K562 (cell line): ENCODE data around the gene ERC2. TPM values are rescaled to one million over a fixed set of nuclear protein-coding genes. Genes with fewer than 3 reads are reported as not detected.

Source experiments
- ATAC-seq: fragments of 200-7000 bp; cut with Tn5 transposase; 3 replicates; pipeline ENCODE4 v1.9.1; 2020; ENCODE audit warnings: moderate library complexity
- BruUV-seq: library from RNA; stranded (reverse); fragments of 400-500 nt; replicated peaks from 2 replicates; lab custom pipeline; 2021; lab: Mats Ljungman, UMichigan
- CTCF ChIA-PET: fragments of 300-600 bp; formaldehyde crosslinking; extraction: SDS; loops from one replicate; lab custom pipeline; 2021; ENCODE audit warnings: low intra/inter-chr PET ratio; lab: Yijun Ruan, JAX
- POLR2A ChIA-PET: fragments of 300-600, 350-650 bp; sonication (Branson Sonifier 250); formaldehyde crosslinking; extraction: SDS; loops from one replicate; lab custom pipeline; 2021; ENCODE audit warnings: antibody characterized with exemption, inconsistent platforms; lab: Yijun Ruan, JAX
- DNase-seq, 4 experiments: peaks; one replicate each; pipeline versions ENCODE4 v3.0.0 to v3.0.0-alpha.2; 2011 to 2018; ENCODE audit warnings: low spot score in 3 of 4, mixed read lengths in 3 of 4; ENCODE audit errors: extremely low read depth in 1 of 4
- FAIRE-seq: peaks from 2 replicates; lab custom pipeline; 2011; peaks lifted over from hg19 to GRCh38; lab: Jason Lieb, UNC
- H2AFZ ChIP-seq: 2 replicates; pipeline ENCODE4 v1.6.0; 2011; ENCODE audit warnings: low read depth, low read length, control low read depth, inconsistent platforms
- H3K27ac ChIP-seq: fragments of 200-600 bp; 3 replicates; pipeline ENCODE4 v1.8.0; 2011; ENCODE audit warnings: low read depth, mild to moderate bottlenecking, control low read depth, inconsistent platforms, low read length, moderate library complexity, mixed read lengths; ENCODE audit errors: extremely low read depth
- H3K27me3 ChIP-seq, 2 experiments: fragments of 300-600 bp in 1 of 2; 2 replicates in 1 of 2; 3 replicates in 1 of 2; pipeline versions ENCODE4 v1.6.0 to v1.8.0; 2011; ENCODE audit warnings: inconsistent platforms in 2 of 2, low read length in 2 of 2, mild to moderate bottlenecking in 1 of 2, mixed read lengths in 1 of 2, moderate library complexity in 1 of 2; ENCODE audit not compliant: control insufficient read depth in 2 of 2, insufficient read depth in 2 of 2
- H3K36me3 ChIP-seq: fragments of 300-600 bp; 3 replicates; pipeline ENCODE4 v1.8.0; 2011; ENCODE audit warnings: mild to moderate bottlenecking, low read length, inconsistent platforms; ENCODE audit not compliant: control insufficient read depth, insufficient read depth
- H3K4me1 ChIP-seq, 2 experiments: fragments of 200-600 bp in 1 of 2; replicated peaks in 1 of 2; 2 replicates in 1 of 2; 3 replicates in 1 of 2; pipeline versions ENCODE4 v1.5.1 to v1.8.0; 2011; ENCODE audit warnings: inconsistent platforms in 2 of 2, low read length in 2 of 2, mild to moderate bottlenecking in 1 of 2, mixed read lengths in 1 of 2, moderate library complexity in 1 of 2; ENCODE audit not compliant: control insufficient read depth in 2 of 2, insufficient read depth in 2 of 2
- H3K4me2 ChIP-seq: 2 replicates; pipeline ENCODE4 v1.6.1; 2011; ENCODE audit warnings: low read length, control low read depth, inconsistent platforms, mixed read lengths; ENCODE audit not compliant: insufficient read depth
- H3K4me3 ChIP-seq: fragments of 200-600 bp; sonication (generic), shearing (Covaris generic); 2 replicates; pipeline ENCODE4 v1.5.1; 2016; ENCODE audit warnings: control low read depth, inconsistent platforms
- H3K79me2 ChIP-seq: fragments of 200-600 bp; 3 replicates; pipeline ENCODE4 v1.8.0; 2011; ENCODE audit warnings: low read length, inconsistent platforms; ENCODE audit not compliant: control insufficient read depth, insufficient read depth
- H3K9ac ChIP-seq, 2 experiments: 2 replicates each; pipeline versions ENCODE4 v1.6.0 to v1.6.1; 2011; ENCODE audit warnings: low read depth in 2 of 2, low read length in 2 of 2, control low read depth in 1 of 2, inconsistent platforms in 1 of 2, mild to moderate bottlenecking in 1 of 2, mixed read lengths in 1 of 2; ENCODE audit not compliant: insufficient read depth in 1 of 2
- H3K9me1 ChIP-seq: one replicate; pipeline ENCODE4 v1.6.0; 2011; ENCODE audit warnings: inconsistent platforms, mild to moderate bottlenecking, low read length, moderate library complexity; ENCODE audit not compliant: control insufficient read depth, insufficient read depth
- H3K9me3 ChIP-seq: replicated peaks from 2 replicates; pipeline ENCODE4 v1.5.1; 2011; ENCODE audit warnings: low read depth, low read length, inconsistent platforms; ENCODE audit not compliant: control insufficient read depth, insufficient read depth
- H4K20me1 ChIP-seq: replicated peaks from 2 replicates; pipeline ENCODE4 v1.6.1; 2011; ENCODE audit warnings: low read length, inconsistent platforms, mixed read lengths; ENCODE audit not compliant: control insufficient read depth, insufficient read depth
- WGBS: fragments of 100-300 bp; shearing (Covaris generic); methylation state at CpG from one replicate; pipeline ENCODE4 v1.1.6; 2016; ENCODE audit warnings: low coverage, mixed read lengths; ENCODE audit not compliant: insufficient coverage; ENCODE audit errors: missing lambda C conversion rate; 5-methylcytosine and 5-hydroxymethylcytosine counted together
- in situ Hi-C: fragments of 300-500 bp; cut with MboI; formaldehyde crosslinking; loops from 4 replicates; pipeline ENCODE4 v1.15.0; 2018; ENCODE audit warnings: inconsistent platforms, mixed read lengths
- intact Hi-C: fragments of 100-400 bp; cut with micrococcal nuclease; formaldehyde crosslinking; loops from 2 replicates; pipeline ENCODE4 v1.14.2; 2022
- polyA plus RNA-seq, 8 experiments: library from polyadenylated mRNA; depleted of rRNA in 4 of 8; stranded (reverse) in 5 of 8; unstranded in 3 of 8; fragments of >200 nt; fragmentation: Nextera tagmentation in 2 of 8; fragmentation: Illumina TruSeq in 1 of 8; extraction: Ambion mirVana in 2 of 8; extraction: Trizol in 1 of 8; gene quantifications; 2 replicates each; pipeline versions ENCODE4 v1.2.1 to v1.2.3, GENCODE V29; 2011 to 2014; ENCODE audit warnings: inconsistent platforms in 1 of 8, missing spikeins in 1 of 8
- total RNA-seq, 7 experiments: library from RNA; depleted of rRNA in 6 of 7; stranded (reverse); fragments of >200 nt in 6 of 7; fragmentation: Illumina TruSeq in 2 of 7; extraction: Trizol in 2 of 7; gene quantifications; 2 replicates each; pipeline versions ENCODE4 v1.2.1 to v1.2.3, GENCODE V29; 2011 to 2021; ENCODE audit warnings: low replicate concordance in 1 of 7
- TF ChIP-seq, protein P1 (sequence below), 2 experiments: fragments of 450-650 bp in 1 of 2; sonication (generic) in 1 of 2; formaldehyde crosslinking in 1 of 2; IDR thresholded peaks; 2 replicates each; pipeline versions ENCODE4 v1.7.1 to v1.9.0; 2016 to 2022; ENCODE audit warnings: inconsistent platforms in 1 of 2, mild to moderate bottlenecking in 1 of 2, missing genetic modification reagents in 1 of 2
- TF ChIP-seq, protein P2 (sequence below): fragments of 250-450 bp; sonication (Bioruptor Pico); IDR thresholded peaks from 2 replicates; pipeline ENCODE4 v1.8.0; 2022; ENCODE audit warnings: moderate library complexity, mild to moderate bottlenecking, inconsistent platforms

Gene ERC2
- total and polyA plus RNA-seq, 9 of the 15 experiments (the other 6 are each of a cell fraction or from before 2014, with no cell fraction given): 0.04 to 0.18 (median 0.07) TPM; not detected in 2

DNA sequence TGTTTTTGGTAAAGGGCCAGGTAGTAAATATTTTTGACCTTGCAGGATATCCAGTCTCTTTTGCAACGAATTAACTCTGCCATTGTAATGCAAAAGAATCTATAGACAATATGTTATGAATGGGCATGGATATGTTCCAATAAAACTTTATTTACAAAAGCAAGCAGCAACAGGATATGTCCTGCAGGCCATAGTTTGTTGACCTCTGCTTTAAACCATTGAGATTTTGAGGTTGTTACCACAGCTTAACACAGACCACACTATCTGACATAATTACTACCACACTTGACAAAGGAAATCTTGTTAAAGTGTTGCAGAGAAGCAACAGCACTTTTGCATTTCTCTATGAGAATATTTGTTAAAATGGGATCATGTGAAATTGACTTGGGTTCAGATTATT lies 349.3 kb downstream of the ERC2 start:
- no peaks in the 10 kb centered on the region for H3K9me3 ChIP-seq
- no peaks in the 10 kb centered on the region for H3K4me1 ChIP-seq
- no peaks in the 10 kb centered on the region for H3K9me1 ChIP-seq
- no peaks in the 10 kb centered on the region for H3K36me3 ChIP-seq
- ChIA-PET POLR2A (no interaction called here), CTCF (no interaction called here)
- H4K20me1 ChIP-seq: no peaks in the 10 kb centered on the region
- no peak overlapping the region for H2AFZ ChIP-seq
- ATAC-seq (no peak), FAIRE-seq (no peak), DNase-seq (no peak)
- in situ Hi-C loops: no loop called here
- H3K79me2 ChIP-seq: no peaks in the 10 kb centered on the region
- no TSS peak for BruUV-seq
- TF ChIP-seq, protein P1, sequence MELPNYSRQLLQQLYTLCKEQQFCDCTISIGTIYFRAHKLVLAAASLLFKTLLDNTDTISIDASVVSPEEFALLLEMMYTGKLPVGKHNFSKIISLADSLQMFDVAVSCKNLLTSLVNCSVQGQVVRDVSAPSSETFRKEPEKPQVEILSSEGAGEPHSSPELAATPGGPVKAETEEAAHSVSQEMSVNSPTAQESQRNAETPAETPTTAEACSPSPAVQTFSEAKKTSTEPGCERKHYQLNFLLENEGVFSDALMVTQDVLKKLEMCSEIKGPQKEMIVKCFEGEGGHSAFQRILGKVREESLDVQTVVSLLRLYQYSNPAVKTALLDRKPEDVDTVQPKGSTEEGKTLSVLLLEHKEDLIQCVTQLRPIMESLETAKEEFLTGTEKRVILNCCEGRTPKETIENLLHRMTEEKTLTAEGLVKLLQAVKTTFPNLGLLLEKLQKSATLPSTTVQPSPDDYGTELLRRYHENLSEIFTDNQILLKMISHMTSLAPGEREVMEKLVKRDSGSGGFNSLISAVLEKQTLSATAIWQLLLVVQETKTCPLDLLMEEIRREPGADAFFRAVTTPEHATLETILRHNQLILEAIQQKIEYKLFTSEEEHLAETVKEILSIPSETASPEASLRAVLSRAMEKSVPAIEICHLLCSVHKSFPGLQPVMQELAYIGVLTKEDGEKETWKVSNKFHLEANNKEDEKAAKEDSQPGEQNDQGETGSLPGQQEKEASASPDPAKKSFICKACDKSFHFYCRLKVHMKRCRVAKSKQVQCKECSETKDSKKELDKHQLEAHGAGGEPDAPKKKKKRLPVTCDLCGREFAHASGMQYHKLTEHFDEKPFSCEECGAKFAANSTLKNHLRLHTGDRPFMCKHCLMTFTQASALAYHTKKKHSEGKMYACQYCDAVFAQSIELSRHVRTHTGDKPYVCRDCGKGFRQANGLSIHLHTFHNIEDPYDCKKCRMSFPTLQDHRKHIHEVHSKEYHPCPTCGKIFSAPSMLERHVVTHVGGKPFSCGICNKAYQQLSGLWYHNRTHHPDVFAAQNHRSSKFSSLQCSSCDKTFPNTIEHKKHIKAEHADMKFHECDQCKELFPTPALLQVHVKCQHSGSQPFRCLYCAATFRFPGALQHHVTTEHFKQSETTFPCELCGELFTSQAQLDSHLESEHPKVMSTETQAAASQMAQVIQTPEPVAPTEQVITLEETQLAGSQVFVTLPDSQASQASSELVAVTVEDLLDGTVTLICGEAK (IDR thresholded peaks at IDR 0.05): peak; percentile 66
- TF ChIP-seq, protein P1 (CRISPR knock-in tag; IDR thresholded peaks at IDR 0.05): no peak
- TF ChIP-seq, protein P2, sequence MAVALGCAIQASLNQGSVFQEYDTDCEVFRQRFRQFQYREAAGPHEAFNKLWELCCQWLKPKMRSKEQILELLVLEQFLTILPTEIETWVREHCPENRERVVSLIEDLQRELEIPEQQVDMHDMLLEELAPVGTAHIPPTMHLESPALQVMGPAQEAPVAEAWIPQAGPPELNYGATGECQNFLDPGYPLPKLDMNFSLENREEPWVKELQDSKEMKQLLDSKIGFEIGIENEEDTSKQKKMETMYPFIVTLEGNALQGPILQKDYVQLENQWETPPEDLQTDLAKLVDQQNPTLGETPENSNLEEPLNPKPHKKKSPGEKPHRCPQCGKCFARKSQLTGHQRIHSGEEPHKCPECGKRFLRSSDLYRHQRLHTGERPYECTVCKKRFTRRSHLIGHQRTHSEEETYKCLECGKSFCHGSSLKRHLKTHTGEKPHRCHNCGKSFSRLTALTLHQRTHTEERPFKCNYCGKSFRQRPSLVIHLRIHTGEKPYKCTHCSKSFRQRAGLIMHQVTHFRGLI (CRISPR knock-in tag): no peak
- no peak overlapping the region for H3K27ac ChIP-seq
- H3K9ac ChIP-seq: no peak overlapping the region
- intact Hi-C loops: no loop called here
- 9% methylated on average over 1 of the region's 1 CpG for WGBS
- no peak overlapping the region for H3K4me3 ChIP-seq
- no peaks in the 10 kb centered on the region for H3K27me3 ChIP-seq
- H3K4me2 ChIP-seq: no peak overlapping the region
